Neuronal stem cell (in vitro differentiated cells): Measurements from ENCODE around the gene SKIDA1.

Experiments used
- DNase-seq: peaks from one replicate; pipeline ENCODE4 v3.0.0-alpha.2; 2013; ENCODE audit warnings: low spot score
- H2AFZ ChIP-seq: one replicate; pipeline ENCODE4 v1.6.1; 2013; ENCODE audit warnings: mild to moderate bottlenecking, low read length, inconsistent platforms
- H2AK5ac ChIP-seq: 2 replicates; pipeline ENCODE4 v1.6.1; 2013; ENCODE audit warnings: low read depth, mild to moderate bottlenecking, inconsistent platforms, low read length, moderate library complexity, mixed read lengths
- H2BK120ac ChIP-seq: 2 replicates; pipeline ENCODE4 v1.6.1; 2013; ENCODE audit warnings: low read depth, mild to moderate bottlenecking, inconsistent platforms, low read length, moderate library complexity, mixed read lengths
- H2BK12ac ChIP-seq: one replicate; pipeline ENCODE4 v1.6.1; 2013; ENCODE audit warnings: low read length, inconsistent platforms
- H2BK15ac ChIP-seq: 2 replicates; pipeline ENCODE4 v1.6.1; 2013; ENCODE audit warnings: mild to moderate bottlenecking, low read length, inconsistent platforms, mixed read lengths
- H2BK5ac ChIP-seq: one replicate; pipeline ENCODE4 v1.6.1; 2013; ENCODE audit warnings: inconsistent platforms, mild to moderate bottlenecking, low read length, moderate library complexity
- H3K14ac ChIP-seq: one replicate; pipeline ENCODE4 v1.6.1; 2013; ENCODE audit warnings: low read length, inconsistent platforms
- H3K18ac ChIP-seq: 2 replicates; pipeline ENCODE4 v1.6.1; 2013; ENCODE audit warnings: low read length, inconsistent platforms
- H3K23ac ChIP-seq: 2 replicates; pipeline ENCODE4 v1.6.1; 2013; ENCODE audit warnings: low read depth, mild to moderate bottlenecking, mixed read lengths, low read length, inconsistent platforms; ENCODE audit not compliant: poor library complexity
- H3K27ac ChIP-seq: replicated peaks from 3 replicates; pipeline ENCODE4 v1.5.1; 2013; ENCODE audit warnings: low read length, inconsistent platforms
- H3K27me3 ChIP-seq, 3 experiments: 2 replicates each; pipeline ENCODE4 v1.6.1; 2013; ENCODE audit warnings: low read length in 3 of 3, mild to moderate bottlenecking in 2 of 3, inconsistent platforms in 1 of 3, low read depth in 1 of 3, mixed read lengths in 1 of 3, moderate library complexity in 1 of 3; ENCODE audit not compliant: control insufficient read depth in 3 of 3, insufficient read depth in 3 of 3
- H3K36me3 ChIP-seq, 2 donors: replicated peaks in 1 of 2; 2 replicates each; pipeline ENCODE4 v1.6.1; 2013; ENCODE audit warnings: low read length in 2 of 2; ENCODE audit not compliant: control insufficient read depth in 2 of 2, insufficient read depth in 2 of 2
- H3K4ac ChIP-seq: 2 replicates; pipeline ENCODE4 v1.6.1; 2013; ENCODE audit warnings: inconsistent platforms, mild to moderate bottlenecking, low read length, moderate library complexity
- H3K4me1 ChIP-seq, 2 donors: 1 replicate in 1 of 2; 2 replicates in 1 of 2; pipeline ENCODE4 v1.6.1; 2013; ENCODE audit warnings: low read length in 2 of 2, low read depth in 1 of 2; ENCODE audit not compliant: control insufficient read depth in 2 of 2, insufficient read depth in 1 of 2
- H3K4me2 ChIP-seq: one replicate; pipeline ENCODE4 v1.6.1; 2013; ENCODE audit warnings: mild to moderate bottlenecking, low read length, inconsistent platforms; ENCODE audit not compliant: insufficient read depth, poor library complexity, severe bottlenecking
- H3K4me3 ChIP-seq, 2 donors: 2 replicates each; pipeline ENCODE4 v1.5.1; 2013; ENCODE audit warnings: low read length in 2 of 2, mild to moderate bottlenecking in 2 of 2, inconsistent platforms in 1 of 2, moderate library complexity in 1 of 2
- H3K79me1 ChIP-seq: one replicate; pipeline ENCODE4 v1.6.1; 2013; ENCODE audit warnings: low read depth, mild to moderate bottlenecking, inconsistent platforms, low read length, moderate library complexity
- H3K9ac ChIP-seq: one replicate; pipeline ENCODE4 v1.6.1; 2013; ENCODE audit warnings: mild to moderate bottlenecking, low read depth, low read length, inconsistent platforms; ENCODE audit not compliant: poor library complexity
- H3K9me3 ChIP-seq, 2 donors: replicated peaks in 1 of 2; 2 replicates each; pipeline versions ENCODE3 to v1.6.1; 2013; ENCODE audit warnings: low read length in 2 of 2, mild to moderate bottlenecking in 2 of 2, inconsistent platforms in 1 of 2, low read depth in 1 of 2, mixed read lengths in 1 of 2, moderate library complexity in 1 of 2; ENCODE audit not compliant: control insufficient read depth in 2 of 2, insufficient read depth in 1 of 2
- H4K8ac ChIP-seq: one replicate; pipeline ENCODE4 v1.6.1; 2013; ENCODE audit warnings: low read depth, mild to moderate bottlenecking, inconsistent platforms, low read length, moderate library complexity
- H4K91ac ChIP-seq: one replicate; pipeline ENCODE4 v1.6.1; 2013; ENCODE audit warnings: low read length, low read depth, mild to moderate bottlenecking, inconsistent platforms; ENCODE audit not compliant: poor library complexity
- WGBS, 2 donors: extraction: QIAGEN DNeasy Blood & Tissue Kit; methylation state at CpG; one replicate each; pipeline ENCODE4 v1.1.7; 2013; ENCODE audit warnings: missing lambda C conversion rate in 2 of 2, mixed read lengths in 1 of 2; ENCODE audit not compliant: insufficient read length in 2 of 2, insufficient replicate concordance in 1 of 2; ENCODE audit errors: extremely low coverage in 2 of 2; 5-methylcytosine and 5-hydroxymethylcytosine counted together

SKIDA1 gene

GRCh38 chr10:21503542-21503941 lies 21.9 kb downstream of the SKIDA1 start:
- H3K4ac ChIP-seq: no peak overlapping the region
- no peak overlapping the region for H3K14ac ChIP-seq
- H3K27me3 ChIP-seq: no peaks in the 10 kb centered on the region
- H2BK120ac ChIP-seq: no peak overlapping the region
- H4K91ac ChIP-seq: no peak overlapping the region
- H3K79me1 ChIP-seq: no peaks in the 10 kb centered on the region
- no peak overlapping the region for H2BK5ac ChIP-seq
- no peak overlapping the region for H4K8ac ChIP-seq
- H2BK15ac ChIP-seq: no peak overlapping the region
- no peak overlapping the region for H3K9ac ChIP-seq
- no CpG with 5 or more reads among the region's 1 CpG for WGBS, 2 donors
- no peak overlapping the region for H3K4me3 ChIP-seq
- no peak overlapping the region for H2AK5ac ChIP-seq
- H2BK12ac ChIP-seq: no peak overlapping the region
- H3K4me1 ChIP-seq: peaks cover 50 to 62% of the 10 kb centered on the region in 2 donors
- no peak overlapping the region for H3K4me2 ChIP-seq
- H2AFZ ChIP-seq: no peak overlapping the region
- no peaks in the 10 kb centered on the region for H3K36me3 ChIP-seq
- DNase-seq: no peak
- no peak overlapping the region for H3K27ac ChIP-seq
- no peak overlapping the region for H3K23ac ChIP-seq
- no peak overlapping the region for H3K18ac ChIP-seq
- no peaks in the 10 kb centered on the region for H3K9me3 ChIP-seq

- H3K18ac ChIP-seq: no peak overlapping the region
- whole genome bisulfite sequencing, 2 donors: no CpG with 5 or more reads among the region's 3 CpGs
- no peak overlapping the region for H4K91ac ChIP-seq
- H3K23ac ChIP-seq: no peak overlapping the region
- no peak overlapping the region for H3K14ac ChIP-seq
- no peak overlapping the region for H3K4ac ChIP-seq
- H3K27me3 ChIP-seq: no peaks in the 10 kb centered on the region
- no peak overlapping the region for H2AK5ac ChIP-seq
- H3K4me2 ChIP-seq: no peak overlapping the region
- H4K8ac ChIP-seq: no peak overlapping the region
- no peaks in the 10 kb centered on the region for H3K36me3 ChIP-seq
- no peak overlapping the region for H2BK12ac ChIP-seq
- H3K4me3 ChIP-seq: no peak overlapping the region
- no peak for DNase-seq
- no peak overlapping the region for H3K27ac ChIP-seq
- no peaks in the 10 kb centered on the region for H3K79me1 ChIP-seq
- no peak overlapping the region for H3K9ac ChIP-seq
- no peak overlapping the region for H2BK120ac ChIP-seq
- no peak overlapping the region for H2AFZ ChIP-seq
- no peak overlapping the region for H2BK15ac ChIP-seq
- H2BK5ac ChIP-seq: no peak overlapping the region
- H3K4me1 ChIP-seq: peaks cover 46 to 70% of the 10 kb centered on the region in 2 donors
- H3K9me3 ChIP-seq: no peaks in the 10 kb centered on the region
Observed at GRCh38 chr10:21502348-21502740, 23.1 kb downstream of the SKIDA1 start.

- Histone ChIP-seq H2BK15ac (no peak overlapping the region), H2BK12ac (no peak overlapping the region), H3K36me3 (no peaks in the 10 kb centered on the region), H3K9me3 (no peaks in the 10 kb centered on the region), H4K91ac (no peak overlapping the region), H3K4me2 (no peak overlapping the region), H3K23ac (no peak overlapping the region), H3K4me3 (no peak overlapping the region), H3K9ac (no peak overlapping the region), H3K4me1 (peaks cover 43 to 66% of the 10 kb centered on the region in 2 donors), H2BK5ac (no peak overlapping the region), H3K18ac (no peak overlapping the region), H4K8ac (no peak overlapping the region), H2AK5ac (no peak overlapping the region), H3K27me3 (no peaks in the 10 kb centered on the region), H3K14ac (no peak overlapping the region), H2BK120ac (no peak overlapping the region), H3K4ac (no peak overlapping the region), H3K79me1 (peaks cover 2% of the 10 kb centered on the region), H2AFZ (no peak overlapping the region), H3K27ac (no peak overlapping the region)
- WGBS, 2 donors: no CpG with 5 or more reads among the region's 2 CpGs
- DNase-seq: no peak
Observed at GRCh38 chr10:21501731-21502347, 23.6 kb downstream of the SKIDA1 start.

GRCh38 chr10:21501091-21501490 lies 24.4 kb downstream of the SKIDA1 start:
- Histone ChIP-seq H3K4ac (no peak overlapping the region), H3K27ac (peak overlapping the region; percentile 78), H2BK120ac (no peak overlapping the region), H3K23ac (no peak overlapping the region), H2AFZ (no peak overlapping the region), H3K9ac (no peak overlapping the region), H3K18ac (peak overlapping the region; percentile 55), H3K4me1 (peaks cover 36 to 59% of the 10 kb centered on the region in 2 donors), H2BK12ac (no peak overlapping the region), H3K9me3 (no peaks in the 10 kb centered on the region), H3K27me3 (no peaks in the 10 kb centered on the region), H3K79me1 (peaks cover 6% of the 10 kb centered on the region), H4K91ac (no peak overlapping the region), H3K4me2 (peak overlapping the region; percentile 23), H2AK5ac (no peak overlapping the region), H3K4me3 (peak overlapping the region in 1 of 2 donors; percentile 66), H3K36me3 (no peaks in the 10 kb centered on the region), H4K8ac (no peak overlapping the region), H3K14ac (no peak overlapping the region), H2BK5ac (no peak overlapping the region), H2BK15ac (peak overlapping the region; percentile 65)
- no peak for DNase-seq
- WGBS, 2 donors: no CpG with 5 or more reads among the region's 5 CpGs
